ENCODE results near the gene GRIN2A. TPM values are rescaled to one million over a fixed set of nuclear protein-coding genes. Genes with fewer than 3 reads are reported as not detected.

Gene GRIN2A
- polyA plus RNA-seq, 1 experiment: not detected

DNA sequence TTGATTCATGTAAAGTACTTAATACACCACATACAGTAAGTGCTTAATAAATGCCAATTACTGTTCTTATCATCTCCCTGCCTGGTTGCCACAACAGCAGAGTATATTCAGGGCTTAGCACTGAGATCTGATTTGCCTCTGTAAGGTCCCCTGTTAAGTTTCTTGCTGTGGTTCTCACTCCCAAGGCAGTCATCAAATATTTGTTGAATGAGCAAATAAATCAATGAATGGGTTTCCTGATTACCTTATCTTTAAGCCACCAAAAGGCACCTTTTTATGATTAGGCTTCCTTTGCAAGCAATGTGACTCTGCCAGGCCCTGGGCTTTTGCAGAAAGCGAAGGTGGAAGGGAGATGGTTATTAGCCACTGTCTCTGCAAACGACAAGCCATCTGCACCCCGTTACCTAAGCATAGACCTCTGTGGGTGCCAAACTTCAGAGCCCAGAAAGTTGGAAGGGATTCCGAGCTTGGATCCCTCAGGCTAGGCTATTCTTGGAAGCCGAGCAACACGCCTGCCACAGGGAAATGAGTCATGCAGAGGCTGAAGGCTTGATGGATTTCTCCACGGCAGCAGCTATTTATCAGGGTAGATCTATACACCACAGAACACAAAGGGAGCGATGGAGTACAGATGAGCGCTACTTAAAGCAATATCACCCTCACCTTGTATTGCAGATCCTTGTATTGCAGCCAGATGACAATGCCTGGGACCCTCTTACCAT lies 102.0 kb downstream of the GRIN2A start:
- no peak overlapping the region for H3K4me3 ChIP-seq (ENCODE audit: low read depth, low read length)
- ChIA-PET CTCF (no interaction called here), POLR2A (no interaction called here)
- H3K36me3 ChIP-seq (ENCODE audit: control insufficient read depth, insufficient read depth, low read length): no peaks in the 10 kb centered on the region
- TF ChIP-seq, protein P1, sequence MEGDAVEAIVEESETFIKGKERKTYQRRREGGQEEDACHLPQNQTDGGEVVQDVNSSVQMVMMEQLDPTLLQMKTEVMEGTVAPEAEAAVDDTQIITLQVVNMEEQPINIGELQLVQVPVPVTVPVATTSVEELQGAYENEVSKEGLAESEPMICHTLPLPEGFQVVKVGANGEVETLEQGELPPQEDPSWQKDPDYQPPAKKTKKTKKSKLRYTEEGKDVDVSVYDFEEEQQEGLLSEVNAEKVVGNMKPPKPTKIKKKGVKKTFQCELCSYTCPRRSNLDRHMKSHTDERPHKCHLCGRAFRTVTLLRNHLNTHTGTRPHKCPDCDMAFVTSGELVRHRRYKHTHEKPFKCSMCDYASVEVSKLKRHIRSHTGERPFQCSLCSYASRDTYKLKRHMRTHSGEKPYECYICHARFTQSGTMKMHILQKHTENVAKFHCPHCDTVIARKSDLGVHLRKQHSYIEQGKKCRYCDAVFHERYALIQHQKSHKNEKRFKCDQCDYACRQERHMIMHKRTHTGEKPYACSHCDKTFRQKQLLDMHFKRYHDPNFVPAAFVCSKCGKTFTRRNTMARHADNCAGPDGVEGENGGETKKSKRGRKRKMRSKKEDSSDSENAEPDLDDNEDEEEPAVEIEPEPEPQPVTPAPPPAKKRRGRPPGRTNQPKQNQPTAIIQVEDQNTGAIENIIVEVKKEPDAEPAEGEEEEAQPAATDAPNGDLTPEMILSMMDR (IDR thresholded peaks at IDR 0.05; ENCODE audit: insufficient read depth, low read depth, low read length): no peak
- peak; percentile 49 for DNase-seq (ENCODE audit: low read depth)
- no peaks in the 10 kb centered on the region; the same call in 1 of the 2 replicates for H3K27me3 ChIP-seq (ENCODE audit: control insufficient read depth, insufficient read depth, low read length)

DNA sequence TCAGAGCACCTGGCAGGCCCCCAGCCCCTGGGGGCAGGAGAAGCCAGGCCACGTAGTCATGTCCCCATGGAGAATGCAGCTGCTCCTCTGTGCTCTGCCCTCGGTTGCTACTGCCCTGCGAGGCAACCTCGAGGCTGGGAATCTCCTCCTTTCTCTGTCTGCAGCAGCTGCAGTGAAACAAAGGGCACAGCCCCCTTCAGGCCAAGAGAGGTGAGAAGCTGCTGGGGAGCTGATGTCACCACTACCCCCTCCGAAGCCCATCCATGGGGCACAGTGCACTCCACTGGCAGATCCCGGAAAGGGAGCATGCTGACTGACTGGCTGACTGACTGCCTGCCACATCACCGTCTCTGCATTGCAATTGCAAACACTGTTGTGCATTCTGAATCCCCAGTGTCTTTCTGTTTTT lies 103.7 kb downstream of the GRIN2A start:
- POLR2A ChIA-PET: no interaction called here
- no peak for DNase-seq (ENCODE audit: low read depth)

GRCh38 chr16:10077861-10078260 lies 104.4 kb downstream of the GRIN2A start:
- H3K36me3 ChIP-seq (ENCODE audit: control insufficient read depth, insufficient read depth, low read length): no peaks in the 10 kb centered on the region
- H3K27me3 ChIP-seq (ENCODE audit: control insufficient read depth, insufficient read depth, low read length): no peaks in the 10 kb centered on the region; the same call in 1 of the 2 replicates
- TF ChIP-seq, protein P1 (IDR thresholded peaks at IDR 0.05; ENCODE audit: insufficient read depth, low read depth, low read length): no peak
- CTCF ChIA-PET: no interaction called here
- H3K4me3 ChIP-seq (ENCODE audit: low read depth, low read length): no peak overlapping the region
- POLR2A ChIA-PET: no interaction called here
- DNase-seq (ENCODE audit: low read depth): no peak

More for the DNA sequence above, 103.7 kb downstream of the GRIN2A start:
- H3K4me3 ChIP-seq (ENCODE audit: low read depth, low read length): no peak overlapping the region
- H3K27me3 ChIP-seq (ENCODE audit: control insufficient read depth, insufficient read depth, low read length): no peaks in the 10 kb centered on the region; the same call in 1 of the 2 replicates
- TF ChIP-seq, protein P1 (IDR thresholded peaks at IDR 0.05; ENCODE audit: insufficient read depth, low read depth, low read length): no peak
- CTCF ChIA-PET: no interaction called here
- no peaks in the 10 kb centered on the region for H3K36me3 ChIP-seq (ENCODE audit: control insufficient read depth, insufficient read depth, low read length)

DNA sequence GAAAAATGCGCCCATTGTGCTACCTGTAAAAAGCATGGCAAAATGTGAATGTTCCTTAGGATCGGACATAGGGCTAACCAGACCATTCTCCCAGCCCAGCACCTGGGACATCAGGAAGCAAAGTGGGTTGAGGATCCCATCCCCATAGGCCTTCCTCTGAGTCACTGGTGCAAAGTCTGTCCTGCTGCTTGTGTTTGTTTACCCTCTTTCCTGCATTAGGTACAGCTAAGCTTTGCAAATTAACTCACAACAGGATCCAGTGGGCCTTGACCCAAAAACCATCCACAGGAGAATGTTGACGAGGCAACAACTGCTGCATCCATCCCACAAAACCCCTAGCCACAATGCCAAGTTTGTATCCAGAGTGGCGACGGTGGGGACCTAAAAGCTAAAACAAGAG lies 106.2 kb downstream of the GRIN2A start:
- CTCF ChIA-PET: no interaction called here
- H3K27me3 ChIP-seq (ENCODE audit: control insufficient read depth, insufficient read depth, low read length): peaks cover 2% of the 10 kb centered on the region; the same call in 1 of the 2 replicates
- H3K36me3 ChIP-seq (ENCODE audit: control insufficient read depth, insufficient read depth, low read length): no peaks in the 10 kb centered on the region
- POLR2A ChIA-PET: no interaction called here
- DNase-seq (ENCODE audit: low read depth): no peak
- H3K4me3 ChIP-seq (ENCODE audit: low read depth, low read length): no peak overlapping the region
- TF ChIP-seq, protein P1 (IDR thresholded peaks at IDR 0.05; ENCODE audit: insufficient read depth, low read depth, low read length): no peak

- Histone ChIP-seq H3K27me3 (ENCODE audit: control insufficient read depth, insufficient read depth, low read length) (peaks cover 10% of the 10 kb centered on the region), H3K36me3 (ENCODE audit: control insufficient read depth, insufficient read depth, low read length) (no peaks in the 10 kb centered on the region), H3K4me3 (ENCODE audit: low read depth, low read length) (no peak overlapping the region)
- POLR2A ChIA-PET: no interaction called here
- CTCF ChIA-PET: no interaction called here
- no peak for DNase-seq (ENCODE audit: low read depth)
- TF ChIP-seq, protein P1 (IDR thresholded peaks at IDR 0.05; ENCODE audit: insufficient read depth, low read depth, low read length): no peak
Observed at GRCh38 chr16:10070591-10070990, 111.6 kb downstream of the GRIN2A start.
